ENCODE data around the gene SERAC1. TPM values are rescaled to one million over a fixed set of nuclear protein-coding genes. Genes with fewer than 3 reads are reported as not detected.

SERAC1 gene
- total and polyA plus RNA-seq, 10 of the 15 experiments (the other 5 are each of a cell fraction or from before 2014, with no cell fraction given): 0.76 to 2.9 (median 2.2) TPM

DNA sequence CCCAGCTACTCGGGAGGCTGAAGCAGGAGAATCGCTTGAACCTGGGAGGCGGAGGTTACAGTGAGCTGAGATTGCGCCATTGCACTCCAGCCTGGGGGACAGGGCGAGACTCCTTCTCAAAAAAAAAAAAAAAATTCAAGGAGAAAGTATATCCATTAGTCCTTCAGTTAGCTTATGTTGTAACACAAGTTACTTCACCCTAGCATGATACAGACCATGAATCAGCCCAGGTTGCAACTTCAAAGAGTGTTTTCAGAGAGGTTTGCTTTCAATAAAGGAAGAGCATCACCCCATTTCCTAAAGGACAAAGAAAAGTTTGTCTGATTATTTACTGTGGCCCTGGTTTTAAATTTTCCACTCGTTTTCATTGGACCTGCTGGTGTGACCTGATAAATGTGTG is 73.0 kb downstream of the SERAC1 start:
- Histone ChIP-seq H2AFZ (ENCODE audit: control insufficient read depth, low read depth, low read length) (no peak overlapping the region), H3K9me3 (replicated peaks; ENCODE audit: control insufficient read depth, insufficient read depth, low read length) (no peaks in the 10 kb centered on the region), H3K4me1 (ENCODE audit: control insufficient read depth, insufficient read depth, low read length) (no peaks in the 10 kb centered on the region), H3K9ac (ENCODE audit: control insufficient read depth, insufficient read depth, low read length) (no peak overlapping the region), H3K27me3 (replicated peaks in 1 of 2; ENCODE audit: control insufficient read depth in 2 of 2, insufficient read depth in 2 of 2, low read length in 1 of 2) (no peaks in the 10 kb centered on the region), H3K36me3 (ENCODE audit: control insufficient read depth in 2 of 2, insufficient read depth in 2 of 2, low read length in 1 of 2) (no peaks in the 10 kb centered on the region; a peak in 1 of 4 replicates), H3K79me2 (ENCODE audit: control insufficient read depth, insufficient read depth, low read length) (no peaks in the 10 kb centered on the region), H3K27ac (ENCODE audit: control insufficient read depth, insufficient read depth) (no peak overlapping the region), H3K4me3 (no peak overlapping the region), H3K4me2 (ENCODE audit: control insufficient read depth, insufficient read depth) (no peak overlapping the region), H4K20me1 (ENCODE audit: control insufficient read depth, insufficient read depth) (no peaks in the 10 kb centered on the region)
- intact Hi-C loops (cut with micrococcal nuclease; ENCODE audit: unreplicated experiment): no loop called here
- ATAC-seq: no peak
- DNase-seq (ENCODE audit: low read depth, low spot score): no peak
- ChIA-PET SMC1A (ENCODE audit: uncharacterized antibody, unreplicated experiment) (no interaction called here), RAD21 (ENCODE audit: unreplicated experiment) (no interaction called here), CTCF (no interaction called here), POLR2A (no interaction called here)
- no peak for FAIRE-seq
- 95% methylated on average over 5 of the region's 6 CpGs for WGBS (ENCODE audit: insufficient coverage, insufficient replicate concordance, low lambda C conversion rate, missing lambda C conversion rate)
- in situ Hi-C loops (cut with MboI): no loop called here
- TF ChIP-seq RAD51 (IDR thresholded peaks at IDR 0.05) (no peak), TAF1 (IDR thresholded peaks at IDR 0.05; ENCODE audit: borderline replicate concordance, low read depth, low read length) (no peak), SP1 (IDR thresholded peaks at IDR 0.05; ENCODE audit: low read depth, low read length) (no peak), GABPA (IDR thresholded peaks at IDR 0.05; ENCODE audit: low read depth) (no peak), JUND (IDR thresholded peaks at IDR 0.05; ENCODE audit: low read depth, low read length) (no peak), EZH2 (IDR thresholded peaks at IDR 0.05; ENCODE audit: borderline replicate concordance, control insufficient read depth, low read depth, low read length) (no peak), POLR2AphosphoS5 (IDR thresholded peaks at IDR 0.05; ENCODE audit: low read length) (no peak), SPI1 (IDR thresholded peaks at IDR 0.05; ENCODE audit: borderline replicate concordance, insufficient read depth, low read depth, low read length) (no peak), PAX8 (IDR thresholded peaks at IDR 0.05) (no peak), BACH1 (IDR thresholded peaks at IDR 0.05; ENCODE audit: borderline replicate concordance) (no peak), HCFC1 (IDR thresholded peaks at IDR 0.05; ENCODE audit: low read length) (no peak)
- TF ChIP-seq, protein P1, sequence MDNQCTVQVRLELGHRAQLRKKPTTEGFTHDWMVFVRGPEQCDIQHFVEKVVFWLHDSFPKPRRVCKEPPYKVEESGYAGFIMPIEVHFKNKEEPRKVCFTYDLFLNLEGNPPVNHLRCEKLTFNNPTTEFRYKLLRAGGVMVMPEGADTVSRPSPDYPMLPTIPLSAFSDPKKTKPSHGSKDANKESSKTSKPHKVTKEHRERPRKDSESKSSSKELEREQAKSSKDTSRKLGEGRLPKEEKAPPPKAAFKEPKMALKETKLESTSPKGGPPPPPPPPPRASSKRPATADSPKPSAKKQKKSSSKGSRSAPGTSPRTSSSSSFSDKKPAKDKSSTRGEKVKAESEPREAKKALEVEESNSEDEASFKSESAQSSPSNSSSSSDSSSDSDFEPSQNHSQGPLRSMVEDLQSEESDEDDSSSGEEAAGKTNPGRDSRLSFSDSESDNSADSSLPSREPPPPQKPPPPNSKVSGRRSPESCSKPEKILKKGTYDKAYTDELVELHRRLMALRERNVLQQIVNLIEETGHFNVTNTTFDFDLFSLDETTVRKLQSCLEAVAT (IDR thresholded peaks at IDR 0.05): no peak
- TF ChIP-seq, protein P2, sequence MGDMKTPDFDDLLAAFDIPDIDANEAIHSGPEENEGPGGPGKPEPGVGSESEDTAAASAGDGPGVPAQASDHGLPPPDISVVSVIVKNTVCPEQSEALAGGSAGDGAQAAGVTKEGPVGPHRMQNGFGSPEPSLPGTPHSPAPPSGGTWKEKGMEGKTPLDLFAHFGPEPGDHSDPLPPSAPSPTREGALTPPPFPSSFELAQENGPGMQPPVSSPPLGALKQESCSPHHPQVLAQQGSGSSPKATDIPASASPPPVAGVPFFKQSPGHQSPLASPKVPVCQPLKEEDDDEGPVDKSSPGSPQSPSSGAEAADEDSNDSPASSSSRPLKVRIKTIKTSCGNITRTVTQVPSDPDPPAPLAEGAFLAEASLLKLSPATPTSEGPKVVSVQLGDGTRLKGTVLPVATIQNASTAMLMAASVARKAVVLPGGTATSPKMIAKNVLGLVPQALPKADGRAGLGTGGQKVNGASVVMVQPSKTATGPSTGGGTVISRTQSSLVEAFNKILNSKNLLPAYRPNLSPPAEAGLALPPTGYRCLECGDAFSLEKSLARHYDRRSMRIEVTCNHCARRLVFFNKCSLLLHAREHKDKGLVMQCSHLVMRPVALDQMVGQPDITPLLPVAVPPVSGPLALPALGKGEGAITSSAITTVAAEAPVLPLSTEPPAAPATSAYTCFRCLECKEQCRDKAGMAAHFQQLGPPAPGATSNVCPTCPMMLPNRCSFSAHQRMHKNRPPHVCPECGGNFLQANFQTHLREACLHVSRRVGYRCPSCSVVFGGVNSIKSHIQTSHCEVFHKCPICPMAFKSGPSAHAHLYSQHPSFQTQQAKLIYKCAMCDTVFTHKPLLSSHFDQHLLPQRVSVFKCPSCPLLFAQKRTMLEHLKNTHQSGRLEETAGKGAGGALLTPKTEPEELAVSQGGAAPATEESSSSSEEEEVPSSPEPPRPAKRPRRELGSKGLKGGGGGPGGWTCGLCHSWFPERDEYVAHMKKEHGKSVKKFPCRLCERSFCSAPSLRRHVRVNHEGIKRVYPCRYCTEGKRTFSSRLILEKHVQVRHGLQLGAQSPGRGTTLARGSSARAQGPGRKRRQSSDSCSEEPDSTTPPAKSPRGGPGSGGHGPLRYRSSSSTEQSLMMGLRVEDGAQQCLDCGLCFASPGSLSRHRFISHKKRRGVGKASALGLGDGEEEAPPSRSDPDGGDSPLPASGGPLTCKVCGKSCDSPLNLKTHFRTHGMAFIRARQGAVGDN (IDR thresholded peaks at IDR 0.05): no peak
- TF ChIP-seq, protein P3, sequence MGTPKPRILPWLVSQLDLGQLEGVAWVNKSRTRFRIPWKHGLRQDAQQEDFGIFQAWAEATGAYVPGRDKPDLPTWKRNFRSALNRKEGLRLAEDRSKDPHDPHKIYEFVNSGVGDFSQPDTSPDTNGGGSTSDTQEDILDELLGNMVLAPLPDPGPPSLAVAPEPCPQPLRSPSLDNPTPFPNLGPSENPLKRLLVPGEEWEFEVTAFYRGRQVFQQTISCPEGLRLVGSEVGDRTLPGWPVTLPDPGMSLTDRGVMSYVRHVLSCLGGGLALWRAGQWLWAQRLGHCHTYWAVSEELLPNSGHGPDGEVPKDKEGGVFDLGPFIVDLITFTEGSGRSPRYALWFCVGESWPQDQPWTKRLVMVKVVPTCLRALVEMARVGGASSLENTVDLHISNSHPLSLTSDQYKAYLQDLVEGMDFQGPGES (IDR thresholded peaks at IDR 0.05): no peak
- TF ChIP-seq, protein P4, sequence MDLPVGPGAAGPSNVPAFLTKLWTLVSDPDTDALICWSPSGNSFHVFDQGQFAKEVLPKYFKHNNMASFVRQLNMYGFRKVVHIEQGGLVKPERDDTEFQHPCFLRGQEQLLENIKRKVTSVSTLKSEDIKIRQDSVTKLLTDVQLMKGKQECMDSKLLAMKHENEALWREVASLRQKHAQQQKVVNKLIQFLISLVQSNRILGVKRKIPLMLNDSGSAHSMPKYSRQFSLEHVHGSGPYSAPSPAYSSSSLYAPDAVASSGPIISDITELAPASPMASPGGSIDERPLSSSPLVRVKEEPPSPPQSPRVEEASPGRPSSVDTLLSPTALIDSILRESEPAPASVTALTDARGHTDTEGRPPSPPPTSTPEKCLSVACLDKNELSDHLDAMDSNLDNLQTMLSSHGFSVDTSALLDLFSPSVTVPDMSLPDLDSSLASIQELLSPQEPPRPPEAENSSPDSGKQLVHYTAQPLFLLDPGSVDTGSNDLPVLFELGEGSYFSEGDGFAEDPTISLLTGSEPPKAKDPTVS (IDR thresholded peaks at IDR 0.05; ENCODE audit: low read depth, low read length): no peak
- BruUV-seq (replicated peaks): no TSS peak

Measured in GM12878 (cell line).